HG02973 (cell line): ENCODE data around the gene C14orf39.
"Not testable (repeated sequence)": the region's sequence is repeated elsewhere in the genome, so short reads cannot be mapped to it uniquely, and the experiment has no call there.

ENCODE experiments used
- ATAC-seq: cut with Tn5 transposase; IDR thresholded peaks from one replicate; pipeline ENCODE4 v1.9.1; 2021; ENCODE audit warnings: moderate library complexity; ENCODE audit not compliant: unreplicated experiment

C14orf39 gene

DNA sequence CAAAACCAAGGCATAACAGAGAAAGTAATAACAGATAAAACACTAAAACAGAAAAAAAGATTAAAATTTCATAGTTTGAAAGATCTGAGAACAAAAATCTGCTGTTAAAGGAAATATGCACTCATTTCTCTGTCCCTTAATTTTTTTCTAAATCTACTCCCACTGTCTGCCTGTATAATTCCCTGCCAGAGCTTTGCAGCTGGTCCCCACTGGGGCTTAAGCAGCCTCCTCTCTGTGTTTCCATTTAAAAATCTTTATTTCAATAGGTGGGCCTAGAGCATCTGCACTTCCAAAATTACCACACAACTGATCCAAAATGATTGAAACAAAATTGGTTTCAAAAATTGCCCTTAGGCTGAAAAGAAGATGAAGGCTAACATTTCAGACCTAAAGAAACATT, 16.7 kb upstream of the C14orf39 start:
- no peak for ATAC-seq

DNA sequence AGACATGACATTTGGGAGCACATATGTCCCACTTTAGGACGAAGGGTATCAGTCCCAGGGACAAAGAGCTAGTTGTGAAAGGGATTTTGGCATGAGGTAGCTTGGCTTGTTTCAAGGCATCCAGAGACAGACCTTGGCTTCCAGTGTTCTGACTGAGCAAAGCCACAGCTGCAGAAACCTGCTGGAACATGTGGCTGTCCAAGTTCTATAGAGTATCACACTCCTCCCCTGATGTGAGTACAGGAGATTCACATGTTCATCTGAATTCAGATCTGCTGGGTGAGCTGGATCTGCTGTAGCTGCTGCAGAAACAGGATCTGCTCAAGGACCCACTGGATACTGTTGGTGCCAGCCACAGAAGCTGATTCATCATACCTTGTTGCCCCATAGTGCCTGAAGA, 10.1 kb upstream of the C14orf39 start:
- no peak for ATAC-seq

DNA sequence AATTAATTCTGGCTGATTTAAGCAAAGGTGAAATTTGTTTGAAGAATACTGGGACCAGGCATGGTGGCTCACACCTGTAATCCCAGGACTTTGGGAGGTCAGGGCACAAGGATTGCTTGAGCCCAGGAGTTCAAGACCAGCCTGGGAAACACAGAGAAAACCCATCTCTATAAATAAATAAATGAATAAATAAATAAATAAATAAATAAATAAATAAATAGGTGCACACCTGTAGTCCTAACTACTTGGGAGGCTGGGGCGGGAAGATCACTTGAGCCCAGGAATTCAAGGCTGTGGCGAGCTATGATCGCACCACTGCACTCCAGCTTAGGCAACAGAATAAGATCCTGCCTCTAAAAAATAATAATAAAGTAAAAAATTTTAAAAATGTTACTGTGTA, 4.4 kb upstream of the C14orf39 start:
- no peak for ATAC-seq

DNA sequence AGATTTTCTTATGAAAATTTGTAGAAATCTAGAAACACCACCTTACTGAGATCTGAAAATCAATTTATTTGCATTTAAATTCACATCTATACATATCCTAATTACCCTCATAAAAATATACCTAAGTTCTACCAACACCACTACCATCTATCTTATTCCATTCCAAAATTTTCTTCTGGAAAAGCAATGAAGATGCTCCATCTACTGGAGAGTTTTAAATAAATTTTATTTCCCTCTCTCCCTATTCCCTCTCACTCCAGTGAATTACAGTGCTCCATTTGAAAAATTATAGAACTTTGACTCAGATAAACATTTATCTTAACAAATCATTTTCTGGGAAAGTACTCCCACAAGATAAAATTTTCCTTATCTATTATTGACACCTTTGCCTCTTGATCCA, 2.3 kb upstream of the C14orf39 start:
- no peak for ATAC-seq

DNA sequence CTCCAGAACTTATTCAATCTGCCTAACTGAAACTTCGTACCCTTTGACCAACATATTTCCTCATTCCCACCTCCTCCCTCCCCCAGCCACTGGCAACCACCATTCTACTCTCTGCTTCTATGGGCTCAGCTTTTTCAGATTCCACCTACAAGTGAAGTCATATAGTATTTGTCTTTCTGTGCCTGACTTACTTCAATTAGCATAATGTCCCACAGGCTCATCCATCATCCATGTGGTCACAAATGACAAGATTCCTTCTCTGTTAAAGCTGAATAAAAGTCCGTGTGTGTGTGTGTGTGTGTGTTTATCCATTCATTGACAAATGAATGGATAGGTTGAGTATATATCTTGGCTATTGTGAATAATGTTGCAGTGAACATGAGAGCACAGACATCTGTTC, 1.3 kb upstream of the C14orf39 start:
- no peak for ATAC-seq

DNA sequence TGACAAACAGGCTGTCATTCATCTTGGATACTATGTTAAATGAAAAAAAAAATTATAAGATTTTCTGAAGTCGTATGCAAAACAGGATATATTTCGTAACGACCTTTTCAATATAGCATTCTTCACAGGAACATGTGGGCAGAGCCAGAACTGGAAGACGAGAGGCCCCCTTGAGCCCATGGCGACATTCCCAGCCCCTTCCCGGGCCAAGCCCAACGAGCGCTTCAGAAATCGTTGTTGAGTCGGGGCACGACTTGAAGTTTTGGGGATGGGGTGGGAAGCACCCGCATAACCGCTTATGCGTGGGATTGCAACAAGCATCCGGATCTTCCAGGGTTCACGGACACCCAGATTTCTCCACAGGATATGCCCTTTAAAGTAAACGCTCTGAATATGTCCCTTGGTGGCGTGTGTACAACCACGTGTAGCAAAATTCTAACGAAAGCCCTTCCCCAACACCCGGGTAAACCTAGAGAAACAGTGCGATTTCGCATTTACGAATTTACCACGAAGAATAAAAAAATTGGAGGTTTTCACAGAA, 736 bp downstream of the C14orf39 start:
- ATAC-seq: no peak

DNA sequence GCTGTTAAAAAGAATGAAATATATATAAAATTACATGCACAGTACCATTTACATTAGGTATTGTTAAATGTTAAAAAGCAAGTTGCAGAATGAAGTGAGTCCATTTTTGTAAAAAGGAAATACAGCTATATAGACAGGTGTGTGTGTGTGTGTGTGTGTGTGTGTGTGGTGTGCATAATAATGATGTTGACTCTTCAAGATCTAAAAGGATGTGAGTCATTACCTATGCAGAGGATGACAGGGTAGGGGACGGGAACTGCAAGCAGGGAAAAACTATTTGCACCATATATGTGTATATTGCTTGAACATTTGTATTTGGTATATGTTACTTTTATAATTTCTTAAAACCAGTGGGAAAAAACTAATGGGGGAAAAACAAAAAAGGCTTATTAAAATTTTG, 3.1 kb downstream of the C14orf39 start:
- ATAC-seq: no peak

DNA sequence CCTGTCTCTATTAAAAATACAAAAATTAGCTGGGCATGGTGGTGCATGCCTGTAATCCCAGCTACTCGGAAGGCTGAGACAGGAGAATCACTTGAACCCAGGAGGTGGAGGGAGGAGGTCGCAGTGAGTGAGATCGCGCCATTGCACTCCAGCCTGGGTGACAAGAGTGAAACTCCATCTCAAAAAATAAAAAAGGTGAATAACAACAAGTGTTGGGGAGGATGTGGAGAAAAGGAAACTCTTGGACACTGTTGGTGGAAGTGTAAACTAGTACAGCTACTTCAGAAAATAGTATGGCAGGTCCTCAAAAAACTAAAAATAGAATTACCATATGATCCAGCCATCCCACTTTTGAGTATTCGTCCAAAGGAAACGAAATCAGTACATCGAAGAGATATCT, 5.6 kb downstream of the C14orf39 start:
- not testable (repeated sequence) for ATAC-seq

DNA sequence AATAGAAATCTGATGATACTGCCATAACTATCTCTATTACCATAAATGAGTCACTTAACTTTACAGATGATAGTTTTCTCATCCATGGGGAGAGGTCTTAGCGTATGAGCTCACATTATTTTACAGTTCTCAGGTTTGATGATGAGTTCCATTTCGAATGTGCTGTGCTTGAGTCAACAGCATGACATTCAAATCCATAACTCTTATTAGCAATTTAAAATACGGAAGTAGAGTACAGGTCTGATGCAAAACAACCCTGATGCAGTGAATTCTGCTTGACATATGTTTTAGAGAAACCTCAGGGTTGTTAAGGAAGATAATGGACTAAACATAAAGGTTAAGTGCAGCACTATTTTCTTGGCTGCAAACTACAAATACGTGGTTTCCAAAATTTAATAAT, 30.0 kb downstream of the C14orf39 start:
- ATAC-seq: no peak

DNA sequence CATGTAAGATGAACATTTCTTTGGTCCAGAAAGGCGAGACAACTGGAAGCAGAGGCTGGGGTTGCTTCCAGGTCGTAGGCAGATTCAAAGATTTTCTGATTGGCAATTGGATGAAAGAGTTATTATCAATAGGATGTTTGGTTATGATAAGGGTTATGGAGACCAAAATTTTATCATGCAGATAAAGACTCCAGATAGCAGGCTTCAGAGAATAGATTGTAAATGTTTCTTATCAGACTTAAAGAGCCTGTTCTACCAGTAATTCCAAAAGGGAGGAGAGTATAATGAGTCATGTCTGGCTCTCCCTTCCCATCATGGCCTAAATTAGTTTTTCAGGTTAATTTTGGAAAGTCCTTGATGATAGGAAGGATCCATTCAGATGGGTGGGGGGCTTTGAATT, 55.6 kb downstream of the C14orf39 start:
- no peak for ATAC-seq

DNA sequence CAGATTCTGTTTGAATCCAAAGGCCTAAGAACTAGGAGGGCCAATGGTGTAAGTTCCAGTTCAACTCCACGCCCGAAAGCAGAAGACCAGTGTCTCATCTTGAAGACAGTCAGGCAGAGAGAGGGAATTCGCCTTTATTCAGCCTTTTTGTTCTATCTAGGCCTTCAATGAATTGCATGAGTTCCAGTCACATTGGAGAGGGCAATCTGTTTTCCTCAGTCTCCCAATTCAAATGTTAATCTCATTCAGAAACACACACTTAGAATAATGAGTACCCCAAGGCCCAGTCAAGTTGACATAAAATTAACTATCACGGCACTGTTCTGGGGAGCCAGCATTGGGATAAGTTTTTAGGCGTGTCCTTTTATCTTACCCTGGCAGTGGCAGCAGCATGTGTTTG, 65.8 kb downstream of the C14orf39 start:
- ATAC-seq: no peak

DNA sequence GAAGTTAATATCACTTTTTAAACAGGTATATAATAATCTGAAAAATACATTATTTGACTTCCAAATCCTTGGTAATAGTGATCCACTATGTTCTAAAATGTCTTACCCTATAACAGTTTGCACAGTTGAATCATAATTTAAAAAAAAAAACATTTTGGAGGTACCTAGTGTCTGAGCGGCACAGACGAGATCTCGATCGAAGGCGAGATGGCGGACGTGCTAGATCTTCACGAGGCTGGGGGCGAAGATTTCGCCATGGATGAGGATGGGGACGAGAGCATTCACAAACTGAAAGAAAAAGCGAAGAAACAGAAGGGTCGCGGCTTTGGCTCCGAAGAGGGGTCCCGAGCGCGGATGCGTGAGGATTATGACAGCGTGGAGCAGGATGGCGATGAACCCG, 88.3 kb downstream of the C14orf39 start:
- not testable (repeated sequence) for ATAC-seq

DNA sequence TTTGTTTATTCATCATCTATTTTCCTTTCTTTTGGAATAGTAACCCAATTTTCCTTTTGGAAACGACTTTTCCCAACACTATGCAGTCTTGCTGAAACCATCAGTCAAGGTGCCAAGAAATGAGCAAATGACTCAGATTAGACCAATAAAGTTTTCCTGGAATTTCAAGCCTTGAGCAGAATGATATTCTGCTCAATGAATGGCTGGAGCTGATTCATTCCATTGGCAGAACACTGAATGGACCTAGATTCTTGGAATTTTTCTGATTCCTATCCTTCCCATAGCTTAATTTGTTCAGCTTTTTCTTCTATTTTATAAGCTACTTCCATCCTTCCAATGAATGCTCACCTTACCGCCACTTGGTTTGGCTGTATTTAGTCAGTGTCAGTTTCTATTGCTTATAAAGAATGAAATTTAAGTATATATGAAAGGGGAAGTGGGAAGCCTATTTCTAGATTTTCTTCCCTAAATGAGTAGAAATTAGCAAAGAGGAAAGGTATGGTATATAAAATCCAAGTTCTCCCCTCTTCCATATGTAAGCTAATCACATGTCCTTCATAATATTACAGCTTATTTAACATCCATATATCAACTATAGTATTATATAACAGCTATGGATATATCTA, 89.0 kb downstream of the C14orf39 start:
- ATAC-seq: no peak
